GM12878 (cell line): Measurements from ENCODE around the gene SEZ6L2. TPM values are rescaled to one million over a fixed set of nuclear protein-coding genes. Genes with fewer than 3 reads are reported as not detected.

Experiments
- ATF3 ChIP-seq: IDR thresholded peaks from 2 replicates; pipeline ENCODE4 v1.6.1; 2011; ENCODE audit warnings: low read depth, mild to moderate bottlenecking, low read length, moderate library complexity, borderline replicate concordance; ENCODE audit errors: extremely low read depth
- CBFB ChIP-seq: IDR thresholded peaks from 2 replicates; pipeline ENCODE4 v1.6.1; 2016; ENCODE audit warnings: antibody characterized with exemption, low read depth
- DPF2 ChIP-seq: fragments of 450-650 bp; IDR thresholded peaks from 2 replicates; pipeline ENCODE4 v1.6.1; 2017; ENCODE audit warnings: mild to moderate bottlenecking
- EGR1 ChIP-seq, 2 experiments: IDR thresholded peaks; 1 replicate in 1 of 2; 2 replicates in 1 of 2; pipeline ENCODE4 v1.6.1; 2011 to 2012; ENCODE audit warnings: low read depth in 2 of 2, low read length in 2 of 2, borderline replicate concordance in 1 of 2, mild to moderate bottlenecking in 1 of 2, moderate library complexity in 1 of 2
- FOXK2 ChIP-seq: fragments of 450-650 bp; IDR thresholded peaks from 2 replicates; pipeline ENCODE4 v1.6.1; 2017; ENCODE audit warnings: mild to moderate bottlenecking, moderate library complexity
- HCFC1 ChIP-seq: fragments of 150-350 bp; IDR thresholded peaks from 2 replicates; pipeline ENCODE4 v1.6.1; 2014; ENCODE audit warnings: low read length
- IKZF1 ChIP-seq: fragments of 450-650 bp; conservative IDR thresholded peaks from 2 replicates; pipeline ENCODE4 v1.6.1; 2017; ENCODE audit warnings: antibody characterized with exemption, mild to moderate bottlenecking
- IRF3 ChIP-seq: fragments of 450-650 bp; IDR thresholded peaks from 2 replicates; pipeline ENCODE4 v1.6.1; 2014; ENCODE audit warnings: mild to moderate bottlenecking
- JUND ChIP-seq: IDR thresholded peaks from 2 replicates; pipeline ENCODE4 v1.6.1; 2012; ENCODE audit warnings: low read depth, mild to moderate bottlenecking, low read length, improper control_type of control experiment, moderate library complexity
- NFYB ChIP-seq: IDR thresholded peaks from 2 replicates; pipeline ENCODE4 v1.6.1; 2011; ENCODE audit warnings: low read depth, mild to moderate bottlenecking, low read length, improper control_type of control experiment, moderate library complexity; ENCODE audit not compliant: insufficient read depth
- NR2C1 ChIP-seq: fragments of 450-650 bp; IDR thresholded peaks from 2 replicates; pipeline ENCODE4 v1.6.1; 2017; ENCODE audit warnings: antibody characterized with exemption, mild to moderate bottlenecking, moderate library complexity
- NR2F1 ChIP-seq: fragments of 450-650 bp; conservative IDR thresholded peaks from 2 replicates; pipeline ENCODE4 v1.6.1; 2017; ENCODE audit warnings: mild to moderate bottlenecking
- PML ChIP-seq: IDR thresholded peaks from 2 replicates; pipeline ENCODE4 v1.6.1; 2012; ENCODE audit warnings: low read length, inconsistent platforms
- RAD51 ChIP-seq: fragments of 450-650 bp; IDR thresholded peaks from 2 replicates; pipeline ENCODE4 v1.6.1; 2016; ENCODE audit warnings: moderate library complexity, mild to moderate bottlenecking, inconsistent platforms
- RUNX3 ChIP-seq: IDR thresholded peaks from 2 replicates; pipeline ENCODE4 v1.6.1; 2012; ENCODE audit warnings: low read length, inconsistent platforms
- SMC3 ChIP-seq: IDR thresholded peaks from 2 replicates; pipeline ENCODE4 v1.6.1; 2011; ENCODE audit warnings: low read length, improper control_type of control experiment, borderline replicate concordance
- SP1 ChIP-seq: IDR thresholded peaks from one replicate; pipeline ENCODE4 v1.6.1; 2011; ENCODE audit warnings: low read depth, low read length
- SREBF1 ChIP-seq: IDR thresholded peaks from 2 replicates; pipeline ENCODE4 v1.6.1; 2012; ENCODE audit warnings: mild to moderate bottlenecking, low read length
- SRF ChIP-seq, 2 experiments: IDR thresholded peaks; 2 replicates each; pipeline ENCODE4 v1.6.1; 2011; ENCODE audit warnings: low read depth in 2 of 2, low read length in 2 of 2, mild to moderate bottlenecking in 1 of 2, moderate library complexity in 1 of 2
- TCF12 ChIP-seq: IDR thresholded peaks from 2 replicates; pipeline ENCODE4 v1.6.1; 2011; ENCODE audit warnings: low read depth, mild to moderate bottlenecking, low read length
- WRNIP1 ChIP-seq: IDR thresholded peaks from 2 replicates; pipeline ENCODE4 v1.6.1; 2011; ENCODE audit warnings: low read depth, low read length, improper control_type of control experiment, borderline replicate concordance
- ZBTB33 ChIP-seq: fragments of 450-650 bp; IDR thresholded peaks from 2 replicates; pipeline ENCODE4 v1.6.1; 2017; ENCODE audit warnings: mild to moderate bottlenecking
- ZBTB4 ChIP-seq: fragments of 450-650 bp; formaldehyde crosslinking; IDR thresholded peaks from 2 replicates; pipeline ENCODE4 v1.4.0; 2022; ENCODE audit warnings: mild to moderate bottlenecking, moderate library complexity
- ZNF217 ChIP-seq: fragments of 450-650 bp; IDR thresholded peaks from 2 replicates; pipeline ENCODE4 v1.6.1; 2017; ENCODE audit warnings: antibody characterized with exemption, mild to moderate bottlenecking
- ZNF274 ChIP-seq: IDR thresholded peaks from one replicate; pipeline ENCODE4 v1.8.0; 2011; ENCODE audit not compliant: insufficient read length, insufficient read depth
- polyA plus RNA-seq, 11 experiments: library from polyadenylated mRNA; depleted of rRNA in 4 of 11; unstranded in 6 of 11; stranded (reverse) in 5 of 11; fragments of >200 nt; fragmentation: Nextera tagmentation in 4 of 11; fragmentation: Illumina TruSeq in 1 of 11; extraction: Ambion mirVana in 4 of 11; extraction: Trizol in 1 of 11; gene quantifications; 1 replicate in 1 of 11; 2 replicates in 10 of 11; pipeline versions ENCODE4 v1.2.1 to v1.2.3, GENCODE V29; 2011 to 2016; ENCODE audit warnings: inconsistent platforms in 2 of 11, missing spikeins in 2 of 11, low read depth in 1 of 11
- total RNA-seq, 4 experiments: library from RNA; depleted of rRNA in 3 of 4; stranded (reverse); fragments of >200 nt in 3 of 4; fragmentation: Illumina TruSeq in 1 of 4; extraction: Trizol in 1 of 4; gene quantifications; 2 replicates each; pipeline versions ENCODE4 v1.2.1 to v1.2.3, GENCODE V29; 2013 to 2021

Gene SEZ6L2
- total and polyA plus RNA-seq, 10 of the 15 experiments (the other 5 are each of a cell fraction or from before 2014, with no cell fraction given), result 0.06 to 0.49 TPM; not detected in 8

- TF ChIP-seq NR2F1, result 0 out of 2 replicates have a peak, but pooled peaks have one; percentile 21
- 0 out of 2 replicates have a peak, but pooled peaks have one; percentile 40 for TF ChIP-seq ZBTB33
- peak; percentile 61; the same call in 1 of the 2 replicates for TF ChIP-seq TCF12
- peak in 1 of 2 experiments; percentile 86; a peak in 2 of 3 replicates for TF ChIP-seq EGR1 (IDR thresholded peaks at IDR 0.05; ENCODE audit: borderline replicate concordance in 1 of 2, low read depth in 2 of 2, low read length in 2 of 2)
- peak; percentile 84 for TF ChIP-seq SP1
- 0 out of 2 replicates have a peak, but pooled peaks have one; percentile 82 for TF ChIP-seq PML
- TF ChIP-seq ATF3, result no peak
- peak; percentile 71; the same call in 1 of the 2 replicates for TF ChIP-seq CBFB
- TF ChIP-seq DPF2, result 0 out of 2 replicates have a peak, but pooled peaks have one; percentile 38
- TF ChIP-seq ZNF217, result no peak
- no peak for TF ChIP-seq WRNIP1
- TF ChIP-seq SMC3, result no peak
- no peak for TF ChIP-seq ZBTB4
- TF ChIP-seq NR2C1, result peak; percentile 73
- 0 out of 2 replicates have a peak, but pooled peaks have one; percentile 56 for TF ChIP-seq IRF3
- no peak for TF ChIP-seq NFYB
- TF ChIP-seq SRF (IDR thresholded peaks at IDR 0.05; ENCODE audit: low read depth in 2 of 2, low read length in 2 of 2), result 0 out of 4 replicates have a peak, but pooled peaks of 1 of the 2 experiments have one; percentile 9
- peak; percentile 82 for TF ChIP-seq HCFC1
- TF ChIP-seq IKZF1, result peak; percentile 87
- TF ChIP-seq SREBF1, result peak; percentile 99
- peak; percentile 99 for TF ChIP-seq JUND
- TF ChIP-seq RAD51, result peak; percentile 23; the same call in 1 of the 2 replicates
- TF ChIP-seq FOXK2, result peak; percentile 100
- peak; percentile 45 for TF ChIP-seq RUNX3
- TF ChIP-seq ZNF274, result no peak
Measured at GRCh38 chr16:29862884-29863668, 36.3 kb downstream of the SEZ6L2 start, which contains the start of gene CDIPT (continued).
